Measurements from ENCODE around the gene TTC3. TPM values are rescaled to one million over a fixed set of nuclear protein-coding genes. Genes with fewer than 3 reads are reported as not detected.

Gene TTC3
- total and polyA plus RNA-seq, 2 of the 13 experiments (the other 11 are each of a cell fraction or from before 2014, with no cell fraction given): 55.7 to 108 TPM

DNA sequence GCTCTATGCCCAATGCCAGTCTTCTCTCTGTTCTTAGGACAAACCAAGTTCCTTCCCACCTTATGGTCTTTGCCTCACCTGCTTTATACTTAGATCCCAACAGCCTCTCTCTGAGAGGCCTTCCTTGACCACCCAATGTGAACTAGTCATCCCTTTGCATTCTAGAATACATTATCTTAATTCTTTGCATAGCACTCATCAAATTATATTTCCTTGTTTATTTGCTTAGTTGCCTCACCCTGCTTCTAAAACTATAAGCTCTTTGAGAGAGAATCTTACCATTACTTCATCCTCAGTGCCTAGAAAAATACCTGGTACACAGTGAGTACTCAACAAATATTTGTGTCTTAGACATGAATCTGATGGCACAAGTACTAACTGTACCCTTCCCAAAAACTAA is 8.2 kb upstream of the TTC3 start:
- ATAC-seq (no peak), DNase-seq (ENCODE audit: low spot score) (no peak), FAIRE-seq (no peak)
- in situ Hi-C loops (cut with HindIII; ENCODE audit: extremely low pct_ligation_motif_present, low pct_unique_long_range_greater_than_20kb) (no loop called here), intact Hi-C loops (cut with micrococcal nuclease; ENCODE audit: unreplicated experiment) (no loop called here)
- Histone ChIP-seq H3K9me3 (ENCODE audit: low read length) (no peaks in the 10 kb centered on the region), H2AFZ (ENCODE audit: low read length) (no peak overlapping the region), H3K9ac (ENCODE audit: insufficient read depth, low read depth, low read length) (no peak overlapping the region), H3K79me2 (ENCODE audit: insufficient read depth, low read length) (no peaks in the 10 kb centered on the region), H3K36me3 (replicated peaks in 1 of 2; ENCODE audit: control insufficient read depth in 1 of 2, insufficient read depth in 2 of 2, low read length in 2 of 2) (peaks cover 0 to 3% of the 10 kb centered on the region in 2 experiments; a peak in 1 of 5 replicates), H3K27me3 (ENCODE audit: control insufficient read depth in 1 of 2, insufficient read depth in 2 of 2, low read length in 2 of 2) (no peaks in the 10 kb centered on the region), H3K4me2 (ENCODE audit: low read depth, low read length) (no peak overlapping the region), H3K27ac (ENCODE audit: extremely low read length, insufficient read depth, low read length) (no peak overlapping the region), H3K4me3 (replicated peaks in 1 of 3; ENCODE audit: insufficient read depth in 1 of 3, low read depth in 2 of 3, low read length in 3 of 3) (no peak overlapping the region), H3K4me1 (ENCODE audit: insufficient read depth, low read length) (peaks cover 28% of the 10 kb centered on the region), H4K20me1 (ENCODE audit: insufficient read depth, low read length) (no peaks in the 10 kb centered on the region)
- BruUV-seq (replicated peaks): no TSS peak
- CTCF ChIA-PET (ENCODE audit: low intra/inter-chr PET ratio, low total read pairs): no interaction called here
- POLR2A ChIA-PET: no interaction called here
- TF ChIP-seq SNAI1 (CRISPR knock-in tag; IDR thresholded peaks at IDR 0.05; ENCODE audit: borderline replicate concordance): no peak
- no peak for TF ChIP-seq SOX13 (IDR thresholded peaks at IDR 0.05)
- no peak for TF ChIP-seq SOX13 (CRISPR knock-in tag; conservative IDR thresholded peaks at IDR 0.05 in 1 of 2, IDR thresholded peaks at IDR 0.05 in 1 of 2)
- no peak for TF ChIP-seq NFIC (IDR thresholded peaks at IDR 0.05; ENCODE audit: low read length)
- TF ChIP-seq RBM22 (optimal IDR thresholded peaks at IDR 0.05; ENCODE audit: low read length): no peak

DNA sequence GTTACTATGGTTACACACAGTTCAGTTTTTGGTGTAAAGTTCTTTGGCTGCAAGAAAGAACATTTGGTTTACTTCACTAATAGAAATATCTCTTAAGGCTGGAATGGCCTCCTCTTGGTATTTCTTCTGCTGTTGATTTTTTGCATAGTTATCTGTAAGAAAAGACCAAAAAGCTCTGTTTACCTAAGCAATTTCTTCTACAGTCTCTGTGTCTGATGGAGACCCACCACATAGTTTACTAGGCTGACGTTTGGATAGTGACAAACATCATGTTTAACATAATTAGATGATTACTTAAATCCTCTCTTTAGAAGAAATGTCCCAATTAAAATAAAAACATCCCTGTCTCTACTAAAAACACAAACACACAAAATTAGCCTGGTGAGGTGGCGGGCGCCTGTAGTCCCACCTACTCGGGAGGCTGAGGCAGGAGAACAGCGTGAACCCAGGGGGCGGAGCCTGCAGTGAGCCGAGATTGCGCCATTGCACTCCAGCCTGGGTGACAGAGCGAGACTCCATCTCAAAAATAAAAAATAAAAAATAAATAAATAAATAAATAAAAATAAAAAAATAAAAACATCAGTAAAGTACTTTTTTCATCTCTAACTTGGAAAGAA is 7.4 kb upstream of the TTC3 start:
- H3K4me2 ChIP-seq (ENCODE audit: low read depth, low read length): no peak overlapping the region
- in situ Hi-C loops (cut with HindIII; ENCODE audit: extremely low pct_ligation_motif_present, low pct_unique_long_range_greater_than_20kb): no loop called here
- ChIA-PET POLR2A (no interaction called here), CTCF (ENCODE audit: low intra/inter-chr PET ratio, low total read pairs) (no interaction called here)
- peaks cover 28% of the 10 kb centered on the region for H3K4me1 ChIP-seq (ENCODE audit: insufficient read depth, low read length)
- BruUV-seq (replicated peaks): no TSS peak
- H3K4me3 ChIP-seq (replicated peaks in 1 of 3; ENCODE audit: insufficient read depth in 1 of 3, low read depth in 2 of 3, low read length in 3 of 3): no peak overlapping the region
- no peak for FAIRE-seq
- no peaks in the 10 kb centered on the region for H3K27me3 ChIP-seq (ENCODE audit: control insufficient read depth in 1 of 2, insufficient read depth in 2 of 2, low read length in 2 of 2)
- DNase-seq (ENCODE audit: low spot score): no peak
- H3K27ac ChIP-seq (ENCODE audit: extremely low read length, insufficient read depth, low read length): no peak overlapping the region
- no peaks in the 10 kb centered on the region for H4K20me1 ChIP-seq (ENCODE audit: insufficient read depth, low read length)
- no peak for ATAC-seq
- intact Hi-C loops (cut with micrococcal nuclease; ENCODE audit: unreplicated experiment): no loop called here
- no peaks in the 10 kb centered on the region for H3K9me3 ChIP-seq (ENCODE audit: low read length)
- H3K9ac ChIP-seq (ENCODE audit: insufficient read depth, low read depth, low read length): no peak overlapping the region
- WGBS (ENCODE audit: low lambda C conversion rate): 96% methylated on average over 9 of the region's 9 CpGs
- no peak overlapping the region for H2AFZ ChIP-seq (ENCODE audit: low read length)
- H3K36me3 ChIP-seq (replicated peaks in 1 of 2; ENCODE audit: control insufficient read depth in 1 of 2, insufficient read depth in 2 of 2, low read length in 2 of 2): peaks cover 0 to 3% of the 10 kb centered on the region in 2 experiments; a peak in 1 of 5 replicates
- TF ChIP-seq NKX3-1 (CRISPR knock-in tag; IDR thresholded peaks at IDR 0.05) (no peak), RFX1 (IDR thresholded peaks at IDR 0.05) (peak; percentile 41; the same call in 1 of the 2 replicates)
- H3K79me2 ChIP-seq (ENCODE audit: insufficient read depth, low read length): no peaks in the 10 kb centered on the region

Measured in HepG2 (cell line).